ENCODE measurements around the gene PRMT1.
A peak's percentile ranks its signal among the peaks of the same experiment; 100 is the strongest.

The PRMT1 gene

GRCh38 chr19:49672131-49672919 lies 4.7 kb upstream of the PRMT1 start:
- DNase-seq, result peak; percentile 48

DNA sequence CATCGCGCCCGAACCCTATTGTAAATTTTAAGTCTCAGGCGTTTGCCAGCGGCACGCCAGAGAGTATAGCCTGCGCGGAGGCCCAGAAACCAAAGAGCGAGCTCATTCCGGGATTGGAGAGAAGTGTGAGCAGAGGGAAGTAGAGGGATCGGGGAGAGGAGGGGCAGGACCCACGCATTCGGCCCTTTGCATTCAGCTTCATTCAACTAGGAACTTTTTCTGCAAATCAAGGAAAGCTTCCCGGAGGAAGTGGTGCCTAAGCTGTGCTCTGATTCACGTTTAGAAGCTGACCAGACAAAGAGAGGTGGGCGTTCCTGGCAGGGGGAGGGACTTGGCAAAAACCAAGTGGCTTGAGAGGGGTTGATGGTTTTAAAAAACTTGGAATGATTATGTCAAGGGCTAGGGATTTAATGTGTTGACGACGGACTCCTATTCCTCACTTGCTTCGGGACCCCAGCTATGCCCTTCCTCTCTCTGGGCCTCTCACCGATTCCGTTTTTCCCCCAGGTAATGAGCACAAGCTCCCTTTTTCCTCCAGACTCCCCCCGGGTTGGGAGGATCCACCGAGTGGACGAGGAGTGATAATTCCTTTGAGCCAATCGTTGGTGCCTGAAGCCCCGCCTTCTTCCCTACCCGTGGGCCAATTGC lies 811 bp upstream of the PRMT1 start:
- peak; percentile 91 for DNase-seq

- peak; percentile 100 for DNase-seq
Measured at GRCh38 chr19:49676784-49677230, 264 bp upstream of the PRMT1 start.

DNA sequence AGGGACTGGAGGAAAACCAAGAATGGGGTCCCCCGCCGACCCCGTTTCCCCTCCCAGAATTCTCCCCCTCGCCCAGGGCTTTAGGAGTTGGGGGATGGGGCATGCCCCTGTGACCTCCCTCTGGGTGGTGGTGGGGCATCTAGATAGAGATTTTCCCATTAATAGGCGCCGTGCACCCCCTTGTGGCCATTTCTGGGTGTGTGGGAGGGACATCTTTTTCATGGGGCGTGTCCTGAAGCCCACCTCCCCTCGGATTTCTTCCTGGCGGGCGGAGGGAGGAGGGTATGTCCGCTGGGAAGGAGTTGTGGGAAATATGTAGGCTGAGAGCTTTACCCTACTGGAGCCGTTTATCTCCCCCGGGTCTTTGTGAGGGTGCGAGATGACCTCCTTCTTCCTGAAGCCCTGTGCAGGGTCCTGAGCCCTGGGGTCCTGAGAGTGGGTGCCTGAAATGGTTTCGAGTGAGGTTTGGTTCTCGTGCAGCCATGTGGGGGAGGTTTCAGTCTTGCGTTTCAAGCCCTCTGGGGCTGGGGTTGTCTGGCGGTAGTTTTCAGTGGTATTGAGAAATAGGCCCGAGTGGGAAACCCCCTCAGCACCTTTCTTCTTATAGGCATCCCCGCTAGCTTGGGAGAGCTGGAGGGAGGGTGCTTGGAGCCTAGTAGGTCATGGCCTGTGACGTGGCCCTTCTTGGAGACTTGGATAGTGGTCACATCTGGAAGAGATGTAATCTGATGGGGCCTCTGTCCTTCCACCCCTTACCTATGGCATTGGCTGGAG lies 1.0 kb downstream of the PRMT1 start:
- DNase-seq, result peak; percentile 68

GRCh38 chr19:49678985-49679770 lies 2.1 kb downstream of the PRMT1 start:
- no peak for DNase-seq

GRCh38 chr19:49679771-49680413 lies 2.8 kb downstream of the PRMT1 start:
- DNase-seq, result no peak

DNA sequence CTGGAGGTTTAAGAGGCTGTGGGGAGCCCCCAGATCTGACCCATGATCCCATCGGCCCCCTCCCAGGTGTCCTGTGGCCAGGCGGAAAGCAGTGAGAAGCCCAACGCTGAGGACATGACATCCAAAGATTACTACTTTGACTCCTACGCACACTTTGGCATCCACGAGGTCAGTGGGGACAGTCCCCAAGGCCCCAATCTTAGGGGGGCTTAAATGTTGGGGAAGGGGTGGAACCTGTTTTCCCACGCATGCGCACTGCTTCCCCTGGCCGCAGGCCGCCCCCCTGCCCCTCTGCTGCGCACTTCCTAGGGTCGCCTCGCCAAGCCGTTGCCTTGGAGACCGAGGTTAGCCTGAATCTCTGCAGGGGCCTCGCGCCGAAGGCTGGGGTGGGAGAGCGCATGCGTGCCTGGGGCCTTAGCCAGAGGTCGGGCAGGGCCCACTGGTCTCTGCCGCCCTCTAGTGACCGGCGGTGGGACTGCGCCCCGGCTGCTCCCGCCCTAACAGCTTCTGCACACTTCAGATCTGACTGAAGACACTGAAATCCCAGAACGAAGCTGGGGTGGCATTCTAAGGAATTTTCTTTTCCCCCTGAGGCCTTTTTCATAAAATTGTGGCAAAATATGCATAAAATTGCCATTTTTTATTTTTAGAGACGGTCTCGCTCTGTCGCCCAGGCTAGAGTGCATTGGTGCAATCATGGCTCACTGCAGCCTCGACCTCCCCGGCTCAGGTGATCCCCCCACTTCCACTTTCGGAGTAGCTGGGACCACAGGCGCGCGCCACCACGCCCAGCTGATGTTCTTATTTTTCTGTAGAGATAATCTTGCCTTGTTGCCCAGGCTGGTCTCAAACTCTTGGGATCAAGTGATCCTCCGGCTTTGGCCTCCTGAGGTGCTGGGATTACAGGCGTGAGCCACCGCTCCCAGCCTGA lies 3.6 kb downstream of the PRMT1 start:
- peak; percentile 79 for DNase-seq

DNA sequence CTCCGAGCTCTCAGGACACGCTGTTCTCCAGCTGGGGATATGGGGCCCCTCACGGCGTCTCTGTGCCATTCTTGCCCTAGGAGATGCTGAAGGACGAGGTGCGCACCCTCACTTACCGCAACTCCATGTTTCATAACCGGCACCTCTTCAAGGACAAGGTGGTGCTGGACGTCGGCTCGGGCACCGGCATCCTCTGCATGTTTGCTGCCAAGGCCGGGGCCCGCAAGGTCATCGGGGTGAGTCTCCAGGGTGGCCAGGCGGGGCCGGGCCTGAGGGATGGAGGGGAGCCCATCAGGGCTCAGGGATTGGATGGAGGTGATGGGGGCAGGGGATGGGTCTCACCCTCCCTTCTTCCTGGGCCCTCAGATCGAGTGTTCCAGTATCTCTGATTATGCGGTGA lies 4.8 kb downstream of the PRMT1 start:
- DNase-seq, result no peak

DNA sequence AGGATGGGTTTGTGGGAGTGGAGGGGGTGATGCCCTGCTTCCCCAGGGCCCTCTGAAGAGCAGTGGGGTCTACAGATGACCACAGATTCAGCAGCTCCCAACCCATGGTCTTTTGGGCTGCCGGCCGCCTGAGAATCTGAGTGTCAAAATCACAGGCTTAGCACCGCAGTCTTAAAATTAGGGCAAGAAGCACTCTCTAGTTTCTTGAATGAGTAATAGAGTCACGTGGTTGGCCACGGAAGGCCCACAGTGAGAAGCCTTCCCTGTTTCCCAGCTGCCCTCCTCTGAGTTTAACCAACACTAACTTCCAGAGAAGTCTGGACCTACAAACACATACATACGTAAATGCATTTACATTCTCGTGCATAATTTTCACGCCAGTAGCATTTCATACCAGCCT lies 5.2 kb downstream of the PRMT1 start:
- no peak for DNase-seq

GRCh38 chr19:49683814-49684250 lies 6.8 kb downstream of the PRMT1 start:
- no peak for DNase-seq

GRCh38 chr19:49684251-49684982 lies 7.3 kb downstream of the PRMT1 start:
- DNase-seq, result no peak

- no peak for DNase-seq
Measured at GRCh38 chr19:49684983-49685553, 8.0 kb downstream of the PRMT1 start.

DNA sequence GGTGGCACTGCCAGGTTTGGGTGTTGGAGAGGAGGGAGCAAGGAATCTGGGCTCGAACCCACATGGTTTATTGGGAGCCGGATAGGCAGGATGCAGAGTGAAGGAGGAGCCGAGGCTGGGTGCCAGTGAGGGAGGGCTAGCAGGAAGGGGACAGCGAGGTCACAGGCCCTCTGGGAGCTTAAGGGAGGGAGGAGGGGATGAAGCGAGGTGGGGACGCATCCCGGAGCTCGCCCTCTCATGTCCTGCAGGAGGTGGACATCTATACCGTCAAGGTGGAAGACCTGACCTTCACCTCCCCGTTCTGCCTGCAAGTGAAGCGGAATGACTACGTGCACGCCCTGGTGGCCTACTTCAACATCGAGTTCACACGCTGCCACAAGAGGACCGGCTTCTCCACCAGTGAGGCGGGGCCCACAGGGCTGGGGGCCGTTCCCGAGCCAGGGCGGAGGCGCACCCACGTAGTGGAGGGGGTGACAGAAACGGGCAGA lies 8.8 kb downstream of the PRMT1 start:
- DNase-seq, result no peak

GRCh38 chr19:49686503-49687088 lies 9.5 kb downstream of the PRMT1 start:
- DNase-seq, result no peak

DNA sequence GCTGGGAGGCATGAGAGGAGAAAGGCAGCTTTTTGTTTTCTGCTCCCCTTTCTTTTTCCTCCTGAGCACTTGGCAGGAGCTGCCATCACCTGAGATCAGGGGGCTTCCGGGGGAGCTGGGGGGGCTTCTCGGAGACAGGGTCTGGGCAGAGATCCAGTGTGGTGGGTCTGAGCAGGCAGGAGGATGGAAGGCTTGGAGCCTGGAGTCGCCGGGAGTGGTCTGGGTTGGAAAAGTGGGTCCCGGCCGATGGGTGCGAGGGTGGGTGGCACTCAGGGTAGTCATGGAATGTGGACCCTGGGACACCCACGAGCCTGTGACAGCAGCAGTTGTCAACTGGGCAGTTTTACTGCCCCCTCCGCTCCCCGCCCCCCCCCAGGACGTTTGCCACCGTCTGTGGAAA lies 10.1 kb downstream of the PRMT1 start:
- DNase-seq, result no peak

- no peak for DNase-seq
Measured at GRCh38 chr19:49687566-49688316, 10.7 kb downstream of the PRMT1 start.

GRCh38 chr19:49688531-49689132 lies 11.6 kb downstream of the PRMT1 start:
- no peak for DNase-seq
